Transverse colon (tissue), 4 donors: Measurements from ENCODE around the gene SDSL. TPM values are rescaled to one million over a fixed set of nuclear protein-coding genes. Genes with fewer than 3 reads are reported as not detected.

Source experiments
- DNase-seq: peaks from one replicate; pipeline ENCODE4 v3.0.0-alpha.2; 2019
- H3K27ac ChIP-seq, 4 donors: fragments of 200-600 bp; sonication (generic); 2 replicates each; pipeline ENCODE4 v1.5.1; 2016 to 2018; ENCODE audit warnings: inconsistent platforms in 4 of 4
- H3K27me3 ChIP-seq: fragments of 200-600 bp; sonication (generic); 2 replicates; pipeline ENCODE4 v1.5.1; 2017; ENCODE audit warnings: inconsistent platforms
- H3K36me3 ChIP-seq, 4 donors: fragments of 200-600 bp; sonication (generic); 2 replicates each; pipeline ENCODE4 v1.5.1; 2017 to 2019; ENCODE audit warnings: inconsistent platforms in 4 of 4
- H3K4me1 ChIP-seq, 4 donors: fragments of 200-600 bp; sonication (generic); 2 replicates each; pipeline ENCODE4 v1.5.1; 2017 to 2020; ENCODE audit warnings: inconsistent platforms in 4 of 4
- H3K4me3 ChIP-seq, 4 donors: fragments of 200-600 bp; sonication (generic); 1 replicate in 1 of 4; 2 replicates in 3 of 4; pipeline versions ENCODE4 v1.5.1 to v1.6.1; 2017 to 2019; ENCODE audit warnings: inconsistent platforms in 4 of 4
- H3K9me3 ChIP-seq, 2 donors: fragments of 200-600 bp; sonication (generic); 2 replicates each; pipeline ENCODE4 v1.5.1; 2017 to 2019; ENCODE audit warnings: inconsistent platforms in 2 of 2
- CTCF ChIP-seq, 5 experiments: fragments of 200-600 bp in 3 of 5; fragments of 450-650 bp in 2 of 5; sonication (generic) in 3 of 5; IDR thresholded peaks; 1 replicate in 2 of 5; 2 replicates in 3 of 5; pipeline ENCODE4 v1.5.1; 2016 to 2017; ENCODE audit warnings: antibody characterized with exemption in 5 of 5, inconsistent platforms in 3 of 5, mild to moderate bottlenecking in 2 of 5, moderate library complexity in 1 of 5
- EP300 ChIP-seq: sonication (generic); formaldehyde crosslinking; IDR thresholded peaks from one replicate; pipeline ENCODE4 v1.6.1; 2017; ENCODE audit warnings: antibody characterized with exemption, low read depth
- POLR2A ChIP-seq: fragments of 450-650 bp; IDR thresholded peaks from one replicate; pipeline ENCODE4 v1.6.1; 2016; ENCODE audit warnings: antibody characterized with exemption, mild to moderate bottlenecking, moderate library complexity
- POLR2AphosphoS5 ChIP-seq, 3 donors: sonication (generic); formaldehyde crosslinking; IDR thresholded peaks; one replicate each; pipeline ENCODE4 v1.6.1; 2016; ENCODE audit warnings: antibody characterized with exemption in 3 of 3
- WGBS, 2 donors: methylation state at CpG; one replicate each; pipeline ENCODE4 v1.1.5; 2018; ENCODE audit warnings: low coverage in 1 of 2; 5-methylcytosine and 5-hydroxymethylcytosine counted together
- in situ Hi-C, 4 donors: fragments of 200-750 bp; cut with MboI; loops; one replicate each; pipeline versions ENCODE4 v1.15.0 to v1.15.1; 2017; ENCODE audit warnings: low sequenced_read_pairs in 3 of 4, low pct_ligation_motif_present in 1 of 4, low pct_unique_long_range_greater_than_20kb in 1 of 4
- intact Hi-C: fragments of 100-400 bp; cut with DNase I; formaldehyde crosslinking; loops from one replicate; pipeline ENCODE4 v1.15.1; 2023; ENCODE audit warnings: low total_unique reads
- total RNA-seq, 4 donors: library from RNA; depleted of rRNA; stranded (reverse); fragments of >200 nt; gene quantifications; one replicate each; pipeline ENCODE4 v1.1.0, GENCODE V29; 2016

The SDSL gene
- total RNA-seq, 4 donors from 2014 or later: 7.4 to 16.8 (median 13.1) TPM

- peaks cover 98% of the 10 kb centered on the region for H3K27me3 ChIP-seq
- in situ Hi-C loops (loop anchor here in 2 of 4 donors (25.0 kb wide), 1 partner anchor 440 kb away; no protein-coding TSS in a partner anchor), intact Hi-C loops (no loop called here)
- no peak overlapping the region for H3K4me3 ChIP-seq
- TF ChIP-seq POLR2AphosphoS5 (IDR thresholded peaks at IDR 0.05) (no peak), POLR2A (no peak), CTCF (IDR thresholded peaks at IDR 0.05) (no peak), EP300 (no peak)
- H3K27ac ChIP-seq: no peak overlapping the region
- no peaks in the 10 kb centered on the region for H3K36me3 ChIP-seq
- no peak for DNase-seq
- WGBS, 2 donors: 13 to 19% methylated on average over 9 to 49 of the region's 51 CpGs
- peaks cover 0 to 10% (median 9%) of the 10 kb centered on the region in 4 donors for H3K4me1 ChIP-seq
- H3K9me3 ChIP-seq: no peaks in the 10 kb centered on the region
Observed at GRCh38 chr12:113472191-113473121, 50.3 kb downstream of the SDSL start.

GRCh38 chr12:113473400-113473799 lies 51.2 kb downstream of the SDSL start:
- H3K27ac ChIP-seq: no peak overlapping the region
- peaks cover 0 to under 1% (median 0%) of the 10 kb centered on the region in 4 donors for H3K4me1 ChIP-seq
- no peak for DNase-seq
- H3K9me3 ChIP-seq: no peaks in the 10 kb centered on the region
- in situ Hi-C loops (loop anchor here in 2 of 4 donors (25.0 kb wide), 1 partner anchor 439 kb away; no protein-coding TSS in a partner anchor), intact Hi-C loops (no loop called here)
- peaks cover 98% of the 10 kb centered on the region for H3K27me3 ChIP-seq
- H3K36me3 ChIP-seq: no peaks in the 10 kb centered on the region
- no peak for TF ChIP-seq POLR2A
- TF ChIP-seq EP300: no peak
- no peak for TF ChIP-seq CTCF (IDR thresholded peaks at IDR 0.05)
- no peak for TF ChIP-seq POLR2AphosphoS5 (IDR thresholded peaks at IDR 0.05)
- H3K4me3 ChIP-seq: no peak overlapping the region
- 17 to 21% methylated on average over 1 to 6 of the region's 6 CpGs for WGBS, 2 donors

GRCh38 chr12:113473942-113474341 lies 51.8 kb downstream of the SDSL start:
- in situ Hi-C loops: loop anchor here in 2 of 4 donors (25.0 kb wide), 1 partner anchor 438 kb away; no protein-coding TSS in a partner anchor

More at GRCh38 chr12:113473942-113474341, 51.8 kb downstream of the SDSL start:
- Histone ChIP-seq H3K27me3 (peaks cover 98% of the 10 kb centered on the region), H3K36me3 (no peaks in the 10 kb centered on the region), H3K4me3 (no peak overlapping the region), H3K27ac (no peak overlapping the region), H3K9me3 (no peaks in the 10 kb centered on the region), H3K4me1 (no peaks in the 10 kb centered on the region)
- TF ChIP-seq POLR2AphosphoS5 (IDR thresholded peaks at IDR 0.05) (no peak), POLR2A (no peak), EP300 (no peak), CTCF (IDR thresholded peaks at IDR 0.05) (no peak)
- WGBS, 2 donors: 0 to 3% methylated on average over 6 to 9 of the region's 9 CpGs
- intact Hi-C loops: no loop called here
- DNase-seq: no peak
